ENCODE data around the gene ELFN1. TPM values are rescaled to one million over a fixed set of nuclear protein-coding genes. Genes with fewer than 3 reads are reported as not detected.
A peak's percentile ranks its signal among the peaks of the same experiment; 100 is the strongest.

The ELFN1 gene
- total RNA-seq, 1 experiment from 2014 or later = 0.92 TPM

- DNase-seq (ENCODE audit: low spot score) = peak; percentile 85
Measured at GRCh38 chr7:1741751-1742554, 71.9 kb downstream of the ELFN1 start.

GRCh38 chr7:1742555-1743303 is 72.7 kb downstream of the ELFN1 start:
- DNase-seq (ENCODE audit: low spot score) = peak; percentile 79

- no peak for DNase-seq (ENCODE audit: low spot score)
Measured at GRCh38 chr7:1743481-1744230, 73.6 kb downstream of the ELFN1 start.

GRCh38 chr7:1744296-1745017 is 74.4 kb downstream of the ELFN1 start:
- no peak for DNase-seq (ENCODE audit: low spot score)

- no peak for DNase-seq (ENCODE audit: low spot score)
Measured at GRCh38 chr7:1745018-1745532, 75.0 kb downstream of the ELFN1 start.

- DNase-seq (ENCODE audit: low spot score) = no peak
Measured at GRCh38 chr7:1745576-1746490, 75.8 kb downstream of the ELFN1 start.

GRCh38 chr7:1746491-1746975 is 76.5 kb downstream of the ELFN1 start:
- no peak for DNase-seq (ENCODE audit: low spot score)

- DNase-seq (ENCODE audit: low spot score) = no peak
Measured at GRCh38 chr7:1747004-1747801, 77.1 kb downstream of the ELFN1 start.

GRCh38 chr7:1748076-1748838 is 78.2 kb downstream of the ELFN1 start:
- no peak for DNase-seq (ENCODE audit: low spot score)

- DNase-seq (ENCODE audit: low spot score) = no peak
Measured at GRCh38 chr7:1748839-1749173, 78.7 kb downstream of the ELFN1 start.

- no peak for DNase-seq (ENCODE audit: low spot score)
Measured at GRCh38 chr7:1749351-1749863, 79.3 kb downstream of the ELFN1 start.

GRCh38 chr7:1749864-1750466 is 79.9 kb downstream of the ELFN1 start:
- no peak for DNase-seq (ENCODE audit: low spot score)

- DNase-seq (ENCODE audit: low spot score) = no peak
Measured at GRCh38 chr7:1750541-1751021, 80.5 kb downstream of the ELFN1 start.

GRCh38 chr7:1752111-1752510 is 82.0 kb downstream of the ELFN1 start:
- no peak for DNase-seq (ENCODE audit: low spot score)

- DNase-seq (ENCODE audit: low spot score) = no peak
Measured at GRCh38 chr7:1752771-1753563, 82.9 kb downstream of the ELFN1 start.

- DNase-seq (ENCODE audit: low spot score) = no peak
Measured at GRCh38 chr7:1753564-1753867, 83.4 kb downstream of the ELFN1 start.

GRCh38 chr7:1754345-1754908 is 84.3 kb downstream of the ELFN1 start:
- DNase-seq (ENCODE audit: low spot score) = no peak
